IMR-90 (cell line): ENCODE data around the gene ZCCHC13. TPM values are rescaled to one million over a fixed set of nuclear protein-coding genes. Genes with fewer than 3 reads are reported as not detected.

ENCODE experiments used
- ATAC-seq: fragments of 200-7000 bp; cut with Tn5 transposase; 2 replicates; pipeline ENCODE4 v1.9.1; 2020; ENCODE audit warnings: low read depth, mild to moderate bottlenecking, moderate library complexity
- BruUV-seq: library from RNA; stranded (reverse); fragments of 400-500 nt; replicated peaks from 2 replicates; lab custom pipeline; 2021; lab: Mats Ljungman, UMichigan
- CTCF ChIA-PET: fragments of 300-600 bp; formaldehyde crosslinking; extraction: SDS; loops from one replicate; lab custom pipeline; 2021; ENCODE audit warnings: antibody characterized with exemption; lab: Yijun Ruan, JAX
- POLR2A ChIA-PET: fragments of 300-600 bp; sonication (Branson Sonifier 250); formaldehyde crosslinking; loops from one replicate; lab custom pipeline; 2022; ENCODE audit warnings: antibody characterized with exemption; ENCODE audit not compliant: unreplicated experiment; lab: Charles Lee
- DNase-seq: peaks from one replicate; pipeline ENCODE4 v3.0.0; 2013
- H2AFZ ChIP-seq: replicated peaks from 2 replicates; pipeline ENCODE3; 2013; ENCODE audit warnings: low read length, mild to moderate bottlenecking; ENCODE audit not compliant: poor library complexity
- H2AK5ac ChIP-seq: 2 replicates; pipeline ENCODE4 v1.6.1; 2013; ENCODE audit warnings: low read depth, low read length, inconsistent platforms
- H2AK9ac ChIP-seq: replicated peaks from 2 replicates; pipeline ENCODE3; 2013; ENCODE audit warnings: mild to moderate bottlenecking, low read depth, low read length, moderate library complexity; ENCODE audit not compliant: poor library complexity
- H2BK120ac ChIP-seq: 2 replicates; pipeline ENCODE4 v1.6.1; 2013; ENCODE audit warnings: low read depth, low read length, inconsistent platforms
- H2BK15ac ChIP-seq: 3 replicates; pipeline ENCODE4 v1.6.1; 2013; ENCODE audit warnings: low read depth, low read length, inconsistent platforms
- H2BK20ac ChIP-seq: 2 replicates; pipeline ENCODE4 v1.6.1; 2013; ENCODE audit warnings: low read depth, mild to moderate bottlenecking, inconsistent platforms, low read length, moderate library complexity
- H2BK5ac ChIP-seq: 2 replicates; pipeline ENCODE4 v1.6.1; 2013; ENCODE audit warnings: mild to moderate bottlenecking, low read depth, low read length, inconsistent platforms; ENCODE audit not compliant: poor library complexity, severe bottlenecking
- H3K14ac ChIP-seq: replicated peaks from 2 replicates; pipeline ENCODE4 v1.6.1; 2013; ENCODE audit warnings: low read depth, low read length, inconsistent platforms
- H3K18ac ChIP-seq: 2 replicates; pipeline ENCODE4 v1.6.1; 2013; ENCODE audit warnings: low read depth, low read length, control low read depth
- H3K23ac ChIP-seq: 2 replicates; pipeline ENCODE4 v1.6.1; 2013; ENCODE audit warnings: low read depth, low read length, inconsistent platforms
- H3K27ac ChIP-seq: 2 replicates; pipeline ENCODE4 v1.5.1; 2013; ENCODE audit warnings: mild to moderate bottlenecking, control low read depth, low read length; ENCODE audit not compliant: insufficient read depth
- H3K27me3 ChIP-seq: 2 replicates; pipeline ENCODE4 v1.6.1; 2013; ENCODE audit warnings: low read length; ENCODE audit not compliant: control insufficient read depth, insufficient read depth
- H3K36me3 ChIP-seq: 2 replicates; pipeline ENCODE4 v1.6.1; 2013; ENCODE audit warnings: low read length, mixed read lengths; ENCODE audit not compliant: control insufficient read depth, insufficient read depth
- H3K4ac ChIP-seq: 2 replicates; pipeline ENCODE4 v1.6.1; 2013; ENCODE audit warnings: low read depth, low read length, inconsistent platforms
- H3K4me1 ChIP-seq: 2 replicates; pipeline ENCODE4 v1.6.1; 2013; ENCODE audit warnings: low read length, mixed read lengths; ENCODE audit not compliant: control insufficient read depth, insufficient read depth
- H3K4me2 ChIP-seq: 2 replicates; pipeline ENCODE4 v1.6.1; 2013; ENCODE audit warnings: low read depth, mild to moderate bottlenecking, control low read depth, low read length, moderate library complexity
- H3K4me3 ChIP-seq: 2 replicates; pipeline ENCODE4 v1.5.1; 2013; ENCODE audit warnings: low read depth, mild to moderate bottlenecking, control low read depth, low read length, moderate library complexity; ENCODE audit not compliant: insufficient read depth
- H3K56ac ChIP-seq: 2 replicates; pipeline ENCODE4 v1.6.1; 2013; ENCODE audit warnings: low read length, inconsistent platforms; ENCODE audit not compliant: insufficient read depth; ENCODE audit errors: extremely low read depth
- H3K79me1 ChIP-seq, 2 experiments: 2 replicates each; pipeline ENCODE4 v1.6.1; 2013; ENCODE audit warnings: low read length in 2 of 2, inconsistent platforms in 1 of 2, low read depth in 1 of 2
- H3K9ac ChIP-seq: 2 replicates; pipeline ENCODE4 v1.6.1; 2013; ENCODE audit warnings: low read depth, low read length, control low read depth
- H3K9me1 ChIP-seq: 2 replicates; pipeline ENCODE4 v1.6.1; 2013; ENCODE audit warnings: low read length, inconsistent platforms; ENCODE audit not compliant: insufficient read depth
- H3K9me3 ChIP-seq: 2 replicates; pipeline ENCODE4 v1.6.1; 2013; ENCODE audit warnings: low read length; ENCODE audit not compliant: control insufficient read depth, insufficient read depth
- H4K20me1 ChIP-seq: 2 replicates; pipeline ENCODE4 v1.6.1; 2013; ENCODE audit warnings: low read length, inconsistent platforms; ENCODE audit not compliant: insufficient read depth
- H4K5ac ChIP-seq: 2 replicates; pipeline ENCODE4 v1.6.1; 2013; ENCODE audit warnings: mild to moderate bottlenecking, low read depth, low read length, control low read depth
- H4K8ac ChIP-seq, 2 experiments: 2 replicates each; pipeline ENCODE4 v1.6.1; 2013; ENCODE audit warnings: low read depth in 2 of 2, low read length in 2 of 2, control low read depth in 1 of 2, inconsistent platforms in 1 of 2
- H4K91ac ChIP-seq: 2 replicates; pipeline ENCODE4 v1.6.1; 2013; ENCODE audit warnings: low read depth, low read length, inconsistent platforms; ENCODE audit not compliant: insufficient read depth
- BHLHE40 ChIP-seq: fragments of 150-350 bp; IDR thresholded peaks from 2 replicates; pipeline ENCODE4 v1.6.1; 2016; ENCODE audit warnings: mild to moderate bottlenecking, low read depth, low read length
- CEBPB ChIP-seq: IDR thresholded peaks from 2 replicates; pipeline ENCODE4 v1.6.1; 2012; ENCODE audit warnings: low read depth, low read length, improper control_type of control experiment
- NFE2L2 ChIP-seq: fragments of 150-350 bp; IDR thresholded peaks from 2 replicates; pipeline ENCODE4 v1.6.1; 2016; ENCODE audit warnings: low read depth, mild to moderate bottlenecking, low read length
- POLR2A ChIP-seq: IDR thresholded peaks from 2 replicates; pipeline ENCODE4 v1.6.1; 2012; ENCODE audit warnings: mild to moderate bottlenecking, low read depth, low read length
- RAD21 ChIP-seq: IDR thresholded peaks from 2 replicates; pipeline ENCODE4 v1.6.1; 2012; ENCODE audit warnings: low read length, improper control_type of control experiment
- RCOR1 ChIP-seq: IDR thresholded peaks from 2 replicates; pipeline ENCODE4 v1.6.1; 2012; ENCODE audit warnings: mild to moderate bottlenecking, low read length, improper control_type of control experiment; ENCODE audit not compliant: insufficient replicate concordance
- WGBS, 2 experiments: methylation state at CpG; one replicate each; pipeline versions ENCODE4 v1.1.5 to v1.1.7; 2013; ENCODE audit warnings: missing lambda C conversion rate in 2 of 2; ENCODE audit not compliant: insufficient read length in 1 of 2; ENCODE audit errors: extremely low coverage in 2 of 2; 5-methylcytosine and 5-hydroxymethylcytosine counted together
- dilution Hi-C: fragments of 300-500 bp; cut with HindIII; formaldehyde crosslinking; loops from one replicate; pipeline ENCODE4 v1.14.3; 2018; ENCODE audit warnings: low sequenced_read_pairs; ENCODE audit not compliant: unreplicated experiment
- in situ Hi-C: fragments of 300-500 bp; cut with MboI; formaldehyde crosslinking; loops from 3 replicates; pipeline ENCODE4 v1.14.3; 2019; ENCODE audit warnings: low sequenced_read_pairs, inconsistent platforms, mixed read lengths
- intact Hi-C: fragments of 100-400 bp; cut with micrococcal nuclease; formaldehyde crosslinking; loops from 2 replicates; pipeline ENCODE4 v1.10.0; 2022
- polyA plus RNA-seq, 3 experiments: library from polyadenylated mRNA; depleted of rRNA; stranded (reverse); fragments of >200 nt; gene quantifications; 2 replicates each; pipeline ENCODE4 v1.2.3, GENCODE V29; 2012; ENCODE audit warnings: low replicate concordance in 1 of 3
- total RNA-seq: library from RNA; depleted of rRNA; stranded (reverse); fragments of >200 nt; gene quantifications from 2 replicates; pipeline ENCODE4 v1.2.3, GENCODE V29; 2012

The ZCCHC13 gene
- total and polyA plus RNA-seq, 2 of the 4 experiments (the other 2 are of a cell fraction): not detected

GRCh38 chrX:74291577-74291963 is 12.4 kb upstream of the ZCCHC13 start:
- in situ Hi-C loops: no loop called here
- Histone ChIP-seq H3K9me1 (no peaks in the 10 kb centered on the region), H3K4me2 (peak overlapping the region; percentile 77), H3K36me3 (peaks cover 7% of the 10 kb centered on the region; the same call in 1 of the 2 replicates), H3K14ac (peak overlapping the region; percentile 99), H2BK120ac (peak overlapping the region; percentile 35), H4K91ac (peak overlapping the region; percentile 93), H2AK5ac (peak overlapping the region; percentile 66; the same call in 1 of the 2 replicates), H3K27ac (peak overlapping the region; percentile 98), H3K4ac (peak overlapping the region; percentile 98), H2BK20ac (no peak overlapping the region; the same call in 1 of the 2 replicates), H2BK5ac (peak overlapping the region; percentile 92), H4K5ac (peak overlapping the region; percentile 77), H3K4me1 (no peaks in the 10 kb centered on the region), H2AK9ac (peak overlapping the region; percentile 11), H2BK15ac (peak overlapping the region; percentile 26; the same call in 1 of the 3 replicates), H4K8ac (peak overlapping the region; percentile 91 to 99), H3K9me3 (peaks cover 7% of the 10 kb centered on the region), H3K79me1 (peaks cover 4% of the 10 kb centered on the region in 2 experiments; a peak in 2 of 4 replicates), H3K27me3 (no peaks in the 10 kb centered on the region), H3K56ac (peak overlapping the region; percentile 98), H3K4me3 (peak overlapping the region; percentile 79), H4K20me1 (peaks cover 10% of the 10 kb centered on the region; the same call in 1 of the 2 replicates), H3K18ac (peak overlapping the region; percentile 98), H3K23ac (peak overlapping the region; percentile 97), H2AFZ (no peak overlapping the region), H3K9ac (peak overlapping the region; percentile 95)
- dilution Hi-C loops: no loop called here
- DNase-seq (no peak), ATAC-seq (no peak)
- POLR2A ChIA-PET: no interaction called here
- intact Hi-C loops: loop anchor here (2.0 to 5.0 kb wide), 2 partner anchors 91 to 246 kb away; no protein-coding TSS in a partner anchor
- TSS peak; percentile 71 for BruUV-seq
- no CpG with 5 or more reads among the region's 6 CpGs for WGBS, 2 experiments
- CTCF ChIA-PET: interaction anchor here (0.5 kb wide), 1 partner anchor 47 kb away, joined by 3 read pairs; no protein-coding TSS in a partner anchor
- TF ChIP-seq RCOR1: no peak
- no peak for TF ChIP-seq NFE2L2
- TF ChIP-seq POLR2A: no peak
- TF ChIP-seq RAD21: no peak
- TF ChIP-seq BHLHE40: no peak
- no peak for TF ChIP-seq CEBPB
